Measurements from ENCODE around the gene RNF183.

RNF183 gene

DNA sequence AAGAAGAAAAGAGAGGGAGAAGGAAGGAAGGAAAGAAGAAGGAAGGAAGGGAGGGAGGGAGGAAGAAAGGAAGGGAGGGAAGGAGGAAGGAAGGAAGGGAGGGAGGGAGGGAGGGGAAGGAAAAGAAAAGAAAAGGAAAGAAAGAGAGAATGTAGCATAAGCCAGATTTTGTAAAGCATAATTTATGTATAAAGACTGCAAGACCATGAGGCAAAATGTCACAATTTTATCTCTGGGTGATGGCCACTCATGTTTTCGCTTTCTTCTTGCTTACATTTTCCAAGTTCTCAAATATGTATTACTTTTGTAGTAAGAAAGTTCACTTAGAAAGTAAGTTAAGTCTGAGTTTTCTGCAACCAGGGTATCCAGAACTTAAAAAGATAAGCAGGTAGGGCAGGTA lies 3.4 kb upstream of the RNF183 start:
- Histone ChIP-seq H3K79me1 (ENCODE audit: low read depth, low read length) (no peaks in the 10 kb centered on the region), H3K9ac (ENCODE audit: low read depth, low read length, poor library complexity) (no peak overlapping the region), H2BK12ac (ENCODE audit: low read length) (no peak overlapping the region), H3K23ac (ENCODE audit: low read depth, low read length, poor library complexity) (no peak overlapping the region), H3K4me3 (ENCODE audit: low read length in 2 of 2) (no peak overlapping the region), H2AK5ac (ENCODE audit: low read depth, low read length) (no peak overlapping the region), H2BK15ac (ENCODE audit: low read length) (no peak overlapping the region), H3K4me1 (ENCODE audit: control insufficient read depth in 2 of 2, insufficient read depth in 1 of 2, low read depth in 1 of 2, low read length in 2 of 2) (peaks cover 2 to 7% of the 10 kb centered on the region in 2 donors), H3K14ac (ENCODE audit: low read length) (no peak overlapping the region), H2BK5ac (ENCODE audit: low read length) (no peak overlapping the region), H2AFZ (ENCODE audit: low read length) (no peak overlapping the region), H3K9me3 (replicated peaks in 1 of 2; ENCODE audit: control insufficient read depth in 2 of 2, insufficient read depth in 1 of 2, low read depth in 1 of 2, low read length in 2 of 2) (no peaks in the 10 kb centered on the region), H2BK120ac (ENCODE audit: low read depth, low read length) (no peak overlapping the region), H4K91ac (ENCODE audit: low read depth, low read length, poor library complexity) (no peak overlapping the region), H3K4me2 (ENCODE audit: insufficient read depth, low read length, poor library complexity, severe bottlenecking) (no peak overlapping the region), H3K27me3 (ENCODE audit: control insufficient read depth in 3 of 3, insufficient read depth in 3 of 3, low read depth in 1 of 3, low read length in 3 of 3) (peaks cover 0 to 2% (median 0%) of the 10 kb centered on the region in 3 experiments), H3K27ac (replicated peaks; ENCODE audit: low read length) (no peak overlapping the region), H3K18ac (ENCODE audit: low read length) (no peak overlapping the region), H3K4ac (ENCODE audit: low read length) (no peak overlapping the region), H3K36me3 (replicated peaks in 1 of 2; ENCODE audit: control insufficient read depth in 2 of 2, insufficient read depth in 2 of 2, low read length in 2 of 2) (no peaks in the 10 kb centered on the region), H4K8ac (ENCODE audit: low read depth, low read length) (no peak overlapping the region)
- no peak for DNase-seq (ENCODE audit: low spot score)
- no CpG with 5 or more reads among the region's 1 CpG for WGBS, 2 donors (ENCODE audit: extremely low coverage in 2 of 2, insufficient read length in 2 of 2, insufficient replicate concordance in 1 of 2)

DNA sequence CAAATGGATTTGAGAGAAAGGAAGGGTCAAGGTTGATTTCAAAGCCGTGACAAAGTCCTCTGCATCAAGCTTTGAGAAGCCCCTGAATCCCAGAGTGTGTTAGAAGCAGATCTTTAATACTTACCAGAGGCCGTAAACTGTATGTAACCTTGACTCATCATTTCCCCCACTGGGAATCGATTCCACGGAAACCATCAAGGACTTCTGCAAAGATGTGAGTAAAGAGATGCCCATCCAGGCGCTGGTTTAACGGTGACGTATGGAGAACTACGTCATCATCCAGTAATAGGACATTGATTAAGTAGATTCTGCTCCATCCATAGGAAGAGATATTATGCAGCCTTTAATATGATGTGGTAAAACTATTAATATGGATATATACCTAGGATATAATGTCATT lies 1.6 kb downstream of the RNF183 start:
- H3K14ac ChIP-seq (ENCODE audit: low read length) = no peak overlapping the region
- H4K8ac ChIP-seq (ENCODE audit: low read depth, low read length) = no peak overlapping the region
- DNase-seq (ENCODE audit: low spot score) = no peak
- no peak overlapping the region for H3K18ac ChIP-seq (ENCODE audit: low read length)
- no peak overlapping the region for H2BK5ac ChIP-seq (ENCODE audit: low read length)
- H2BK15ac ChIP-seq (ENCODE audit: low read length) = no peak overlapping the region
- no peak overlapping the region for H3K4ac ChIP-seq (ENCODE audit: low read length)
- no peak overlapping the region for H3K4me3 ChIP-seq (ENCODE audit: low read length in 2 of 2)
- H3K4me2 ChIP-seq (ENCODE audit: insufficient read depth, low read length, poor library complexity, severe bottlenecking) = no peak overlapping the region
- no peaks in the 10 kb centered on the region for H3K79me1 ChIP-seq (ENCODE audit: low read depth, low read length)
- no peak overlapping the region for H3K23ac ChIP-seq (ENCODE audit: low read depth, low read length, poor library complexity)
- no peak overlapping the region for H3K9ac ChIP-seq (ENCODE audit: low read depth, low read length, poor library complexity)
- no peak overlapping the region for H2BK120ac ChIP-seq (ENCODE audit: low read depth, low read length)
- no peaks in the 10 kb centered on the region for H3K36me3 ChIP-seq (replicated peaks in 1 of 2; ENCODE audit: control insufficient read depth in 2 of 2, insufficient read depth in 2 of 2, low read length in 2 of 2)
- H2AK5ac ChIP-seq (ENCODE audit: low read depth, low read length) = no peak overlapping the region
- H3K27ac ChIP-seq (replicated peaks; ENCODE audit: low read length) = no peak overlapping the region
- no peaks in the 10 kb centered on the region for H3K9me3 ChIP-seq (replicated peaks in 1 of 2; ENCODE audit: control insufficient read depth in 2 of 2, insufficient read depth in 1 of 2, low read depth in 1 of 2, low read length in 2 of 2)
- H3K4me1 ChIP-seq (ENCODE audit: control insufficient read depth in 2 of 2, insufficient read depth in 1 of 2, low read depth in 1 of 2, low read length in 2 of 2) = peaks cover 2 to 3% of the 10 kb centered on the region in 2 donors
- H3K27me3 ChIP-seq (ENCODE audit: control insufficient read depth in 3 of 3, insufficient read depth in 3 of 3, low read depth in 1 of 3, low read length in 3 of 3) = no peaks in the 10 kb centered on the region
- H2BK12ac ChIP-seq (ENCODE audit: low read length) = no peak overlapping the region
- no CpG with 5 or more reads among the region's 8 CpGs for WGBS, 2 donors (ENCODE audit: extremely low coverage in 2 of 2, insufficient read length in 2 of 2, insufficient replicate concordance in 1 of 2)
- no peak overlapping the region for H2AFZ ChIP-seq (ENCODE audit: low read length)
- H4K91ac ChIP-seq (ENCODE audit: low read depth, low read length, poor library complexity) = no peak overlapping the region

GRCh38 chr9:113299800-113300292 lies 3.3 kb downstream of the RNF183 start:
- Histone ChIP-seq H4K8ac (ENCODE audit: low read depth, low read length) (no peak overlapping the region), H3K36me3 (replicated peaks in 1 of 2; ENCODE audit: control insufficient read depth in 2 of 2, insufficient read depth in 2 of 2, low read length in 2 of 2) (no peaks in the 10 kb centered on the region), H2BK12ac (ENCODE audit: low read length) (no peak overlapping the region), H3K9ac (ENCODE audit: low read depth, low read length, poor library complexity) (no peak overlapping the region), H3K9me3 (replicated peaks in 1 of 2; ENCODE audit: control insufficient read depth in 2 of 2, insufficient read depth in 1 of 2, low read depth in 1 of 2, low read length in 2 of 2) (no peaks in the 10 kb centered on the region), H3K14ac (ENCODE audit: low read length) (no peak overlapping the region), H3K23ac (ENCODE audit: low read depth, low read length, poor library complexity) (no peak overlapping the region), H4K91ac (ENCODE audit: low read depth, low read length, poor library complexity) (no peak overlapping the region), H3K4me3 (ENCODE audit: low read length in 2 of 2) (no peak overlapping the region), H3K4me2 (ENCODE audit: insufficient read depth, low read length, poor library complexity, severe bottlenecking) (no peak overlapping the region), H2BK5ac (ENCODE audit: low read length) (no peak overlapping the region), H2AFZ (ENCODE audit: low read length) (no peak overlapping the region), H2AK5ac (ENCODE audit: low read depth, low read length) (no peak overlapping the region), H3K4me1 (ENCODE audit: control insufficient read depth in 2 of 2, insufficient read depth in 1 of 2, low read depth in 1 of 2, low read length in 2 of 2) (peaks cover 2 to 3% of the 10 kb centered on the region in 2 donors), H2BK15ac (ENCODE audit: low read length) (no peak overlapping the region), H3K4ac (ENCODE audit: low read length) (no peak overlapping the region), H2BK120ac (ENCODE audit: low read depth, low read length) (no peak overlapping the region), H3K27ac (replicated peaks; ENCODE audit: low read length) (no peak overlapping the region), H3K18ac (ENCODE audit: low read length) (no peak overlapping the region), H3K27me3 (ENCODE audit: control insufficient read depth in 3 of 3, insufficient read depth in 3 of 3, low read depth in 1 of 3, low read length in 3 of 3) (no peaks in the 10 kb centered on the region), H3K79me1 (ENCODE audit: low read depth, low read length) (no peaks in the 10 kb centered on the region)
- no CpG with 5 or more reads among the region's 8 CpGs for WGBS, 2 donors (ENCODE audit: extremely low coverage in 2 of 2, insufficient read length in 2 of 2, insufficient replicate concordance in 1 of 2)
- DNase-seq (ENCODE audit: low spot score) = no peak

DNA sequence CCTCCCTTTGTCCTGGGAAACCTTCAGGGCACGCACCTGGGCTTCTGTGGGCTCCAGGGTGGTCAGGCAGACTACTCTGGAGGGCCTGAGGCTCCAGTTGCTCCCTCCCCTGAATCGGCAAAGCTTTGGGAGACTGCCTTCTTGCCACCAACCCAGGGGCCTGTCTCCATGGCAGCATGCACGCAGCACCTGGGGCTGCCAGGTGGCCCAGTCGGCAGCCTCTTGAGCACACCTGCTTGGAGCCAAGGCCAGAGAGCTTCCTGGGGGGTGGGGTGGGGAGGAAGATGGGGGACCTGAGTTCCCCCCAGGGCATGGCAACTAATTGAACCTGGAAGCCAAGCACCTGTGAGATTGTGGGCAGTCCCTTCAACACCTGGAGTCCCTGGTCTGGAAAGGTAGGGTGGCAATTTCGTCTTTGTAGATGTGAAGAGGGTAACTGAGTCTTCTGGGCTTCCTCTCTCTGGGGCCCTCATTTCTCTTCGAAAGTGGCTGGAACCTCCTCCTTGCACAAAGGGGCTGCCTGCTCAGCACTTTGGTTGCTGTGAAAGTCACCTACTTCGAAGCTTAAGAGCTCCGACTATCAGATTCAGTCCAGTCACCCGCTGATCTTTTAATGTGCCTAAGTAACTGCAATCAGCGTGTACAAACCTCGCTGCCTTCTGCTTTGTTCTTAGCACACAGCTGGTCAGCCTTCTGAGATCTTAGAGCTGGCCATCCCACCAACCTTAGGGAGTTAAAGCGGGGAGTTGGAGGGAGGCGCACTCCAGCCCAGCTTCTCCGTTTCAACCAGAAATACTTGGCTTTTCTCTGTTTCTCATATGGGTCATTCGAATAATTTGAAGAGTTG lies 4.0 kb downstream of the RNF183 start:
- Histone ChIP-seq H3K9me3 (replicated peaks in 1 of 2; ENCODE audit: control insufficient read depth in 2 of 2, insufficient read depth in 1 of 2, low read depth in 1 of 2, low read length in 2 of 2) (no peaks in the 10 kb centered on the region), H3K27me3 (ENCODE audit: control insufficient read depth in 3 of 3, insufficient read depth in 3 of 3, low read depth in 1 of 3, low read length in 3 of 3) (no peaks in the 10 kb centered on the region), H3K14ac (ENCODE audit: low read length) (no peak overlapping the region), H2BK120ac (ENCODE audit: low read depth, low read length) (no peak overlapping the region), H2AK5ac (ENCODE audit: low read depth, low read length) (peak overlapping the region; percentile 18), H3K4me1 (ENCODE audit: control insufficient read depth in 2 of 2, insufficient read depth in 1 of 2, low read depth in 1 of 2, low read length in 2 of 2) (peaks cover 2 to 3% of the 10 kb centered on the region in 2 donors), H4K8ac (ENCODE audit: low read depth, low read length) (no peak overlapping the region), H3K4me2 (ENCODE audit: insufficient read depth, low read length, poor library complexity, severe bottlenecking) (no peak overlapping the region), H2BK5ac (ENCODE audit: low read length) (peak overlapping the region; percentile 19), H2BK12ac (ENCODE audit: low read length) (no peak overlapping the region), H3K23ac (ENCODE audit: low read depth, low read length, poor library complexity) (peak overlapping the region; percentile 45), H2BK15ac (ENCODE audit: low read length) (no peak overlapping the region), H3K18ac (ENCODE audit: low read length) (no peak overlapping the region), H3K4me3 (ENCODE audit: low read length in 2 of 2) (no peak overlapping the region), H3K36me3 (replicated peaks in 1 of 2; ENCODE audit: control insufficient read depth in 2 of 2, insufficient read depth in 2 of 2, low read length in 2 of 2) (peaks cover 0 to 2% of the 10 kb centered on the region in 2 donors), H4K91ac (ENCODE audit: low read depth, low read length, poor library complexity) (no peak overlapping the region), H3K27ac (replicated peaks; ENCODE audit: low read length) (no peak overlapping the region), H3K79me1 (ENCODE audit: low read depth, low read length) (no peaks in the 10 kb centered on the region), H2AFZ (ENCODE audit: low read length) (no peak overlapping the region), H3K9ac (ENCODE audit: low read depth, low read length, poor library complexity) (no peak overlapping the region), H3K4ac (ENCODE audit: low read length) (no peak overlapping the region)
- no peak for DNase-seq (ENCODE audit: low spot score)
- no CpG with 5 or more reads among the region's 15 CpGs for WGBS, 2 donors (ENCODE audit: extremely low coverage in 2 of 2, insufficient read length in 2 of 2, insufficient replicate concordance in 1 of 2)
